PC-9 (cell line): ENCODE data around the gene UGT1A1. TPM values are rescaled to one million over a fixed set of nuclear protein-coding genes. Genes with fewer than 3 reads are reported as not detected.

Experiments used
- BruUV-seq: library from RNA; stranded (reverse); fragments of 400-500 nt; replicated peaks from 2 replicates; lab custom pipeline; 2021; lab: Mats Ljungman, UMichigan
- CTCF ChIA-PET: fragments of 300-600 bp; sonication (Branson Sonifier 250); formaldehyde crosslinking; loops from one replicate; lab custom pipeline; 2022; ENCODE audit warnings: antibody characterized with exemption; lab: Charles Lee
- POLR2A ChIA-PET: fragments of 300-600 bp; sonication (Branson Sonifier 250); formaldehyde crosslinking; loops from one replicate; lab custom pipeline; 2022; ENCODE audit warnings: antibody characterized with exemption; ENCODE audit not compliant: unreplicated experiment; lab: Charles Lee
- DNase-seq, 2 experiments: peaks; one replicate each; pipeline versions ENCODE4 v3.0.0 to v3.0.0-alpha.2; 2015 to 2022; ENCODE audit warnings: mixed read lengths in 1 of 2
- H2AFZ ChIP-seq: fragments of 200-600 bp; sonication (generic); 2 replicates; pipeline ENCODE4 v1.8.1; 2017; ENCODE audit warnings: antibody characterized with exemption
- H3F3A ChIP-seq: fragments of 200-600 bp; sonication (generic); 2 replicates; pipeline ENCODE4 v1.8.1; 2017; ENCODE audit warnings: antibody characterized with exemption, mild to moderate bottlenecking, low read depth; ENCODE audit not compliant: insufficient read depth
- H3K27ac ChIP-seq: fragments of 200-600 bp; sonication (generic); 2 replicates; pipeline ENCODE4 v1.6.1; 2016; ENCODE audit warnings: mixed run types
- H3K27me3 ChIP-seq: fragments of 200-600 bp; sonication (generic); 2 replicates; pipeline ENCODE4 v1.6.1; 2016; ENCODE audit warnings: low read depth, mixed run types; ENCODE audit not compliant: insufficient read depth
- H3K36me3 ChIP-seq: fragments of 200-600 bp; sonication (generic); 2 replicates; pipeline ENCODE4 v1.6.1; 2016; ENCODE audit warnings: low read depth, mixed run types
- H3K4me1 ChIP-seq: fragments of 200-600 bp; sonication (generic); replicated peaks from 2 replicates; pipeline ENCODE4 v1.6.1; 2016; ENCODE audit warnings: mixed run types; ENCODE audit not compliant: insufficient read depth
- H3K4me2 ChIP-seq: fragments of 200-600 bp; sonication (generic); 2 replicates; pipeline ENCODE4 v1.6.1; 2017; ENCODE audit warnings: mixed run types
- H3K4me3 ChIP-seq: fragments of 200-600 bp; sonication (generic); 2 replicates; pipeline ENCODE4 v1.6.1; 2016; ENCODE audit warnings: mixed run types
- H3K79me2 ChIP-seq: fragments of 200-600 bp; sonication (generic); 2 replicates; pipeline ENCODE4 v1.6.1; 2017; ENCODE audit warnings: low read depth, mixed run types
- H3K9me2 ChIP-seq: fragments of 200-600 bp; sonication (generic); 2 replicates; pipeline ENCODE4 v1.8.1; 2017; ENCODE audit warnings: mild to moderate bottlenecking; ENCODE audit not compliant: insufficient read depth
- H3K9me3 ChIP-seq: fragments of 200-600 bp; sonication (generic); 2 replicates; pipeline ENCODE4 v1.8.1; 2016; ENCODE audit warnings: low read depth; ENCODE audit not compliant: insufficient read depth
- H4K20me1 ChIP-seq: fragments of 200-600 bp; sonication (generic); 2 replicates; pipeline ENCODE4 v1.8.1; 2017; ENCODE audit not compliant: insufficient read depth
- CTCF ChIP-seq: fragments of 200-600 bp; sonication (generic); conservative IDR thresholded peaks from 2 replicates; pipeline ENCODE4 v1.6.1; 2017; ENCODE audit warnings: mixed run types, antibody characterized with exemption, mild to moderate bottlenecking, moderate library complexity
- EZH2 ChIP-seq: fragments of 200-600 bp; sonication (generic); IDR thresholded peaks from 2 replicates; pipeline ENCODE4 v1.8.0; 2017; ENCODE audit warnings: antibody characterized with exemption, low read depth
- intact Hi-C: fragments of 100-400 bp; cut with micrococcal nuclease; formaldehyde crosslinking; loops from one replicate; pipeline ENCODE4 v1.10.0; 2022; ENCODE audit not compliant: unreplicated experiment
- total RNA-seq: library from RNA; stranded (reverse); gene quantifications from 2 replicates; pipeline ENCODE4 v1.2.3, GENCODE V29; 2021

Gene UGT1A1
- total RNA-seq, 1 experiment from 2014 or later: 64.8 TPM

- Histone ChIP-seq H3K27ac (no peak overlapping the region), H3K9me2 (no peaks in the 10 kb centered on the region), H3K27me3 (no peaks in the 10 kb centered on the region; the same call in 1 of the 2 replicates), H3K4me1 (no peaks in the 10 kb centered on the region), H3K9me3 (no peaks in the 10 kb centered on the region), H3K79me2 (no peaks in the 10 kb centered on the region), H4K20me1 (no peaks in the 10 kb centered on the region), H3K4me2 (no peak overlapping the region), H3K4me3 (no peak overlapping the region), H2AFZ (no peak overlapping the region), H3K36me3 (no peaks in the 10 kb centered on the region), H3F3A (no peaks in the 10 kb centered on the region)
- no TSS peak for BruUV-seq
- no peak for DNase-seq
- intact Hi-C loops: no loop called here
- POLR2A ChIA-PET: no interaction called here
- TF ChIP-seq CTCF (no peak), EZH2 (no peak)
- CTCF ChIA-PET: no interaction called here
These were observed 51.0 kb downstream of the UGT1A1 start for GRCh38 chr2:233811087-233811486.

GRCh38 chr2:233811732-233812131 lies 51.7 kb downstream of the UGT1A1 start:
- CTCF ChIA-PET: no interaction called here
- Histone ChIP-seq H3K9me2 (no peaks in the 10 kb centered on the region), H2AFZ (no peak overlapping the region), H4K20me1 (no peaks in the 10 kb centered on the region), H3K27ac (no peak overlapping the region), H3K79me2 (no peaks in the 10 kb centered on the region), H3F3A (no peaks in the 10 kb centered on the region), H3K4me2 (no peak overlapping the region), H3K27me3 (no peaks in the 10 kb centered on the region; the same call in 1 of the 2 replicates), H3K9me3 (no peaks in the 10 kb centered on the region), H3K4me1 (no peaks in the 10 kb centered on the region), H3K36me3 (no peaks in the 10 kb centered on the region), H3K4me3 (no peak overlapping the region)
- BruUV-seq: no TSS peak
- no peak for DNase-seq
- POLR2A ChIA-PET: no interaction called here
- intact Hi-C loops: no loop called here
- no peak for TF ChIP-seq EZH2
- no peak for TF ChIP-seq CTCF

- no TSS peak for BruUV-seq
- Histone ChIP-seq H3K4me1 (no peaks in the 10 kb centered on the region), H3K36me3 (no peaks in the 10 kb centered on the region), H3F3A (no peaks in the 10 kb centered on the region), H3K27ac (no peak overlapping the region), H3K27me3 (no peaks in the 10 kb centered on the region), H4K20me1 (no peaks in the 10 kb centered on the region), H3K4me3 (no peak overlapping the region), H3K9me2 (no peaks in the 10 kb centered on the region), H2AFZ (no peak overlapping the region), H3K9me3 (no peaks in the 10 kb centered on the region), H3K4me2 (no peak overlapping the region), H3K79me2 (no peaks in the 10 kb centered on the region)
- TF ChIP-seq CTCF (no peak), EZH2 (no peak)
- intact Hi-C loops: no loop called here
- no peak for DNase-seq
- ChIA-PET POLR2A (interaction anchor here (0.7 kb wide), 1 partner anchor 389 kb away, joined by 4 read pairs; no protein-coding TSS in a partner anchor), CTCF (interaction anchor here (1.6 kb wide), 1 partner anchor 20 kb away, joined by 5 read pairs; no protein-coding TSS in a partner anchor)
These were observed 53.4 kb downstream of the UGT1A1 start for GRCh38 chr2:233813236-233814055.
